Small intestine (tissue), 16 donors: ENCODE data around the gene KRT23. TPM values are rescaled to one million over a fixed set of nuclear protein-coding genes. Genes with fewer than 3 reads are reported as not detected.

ENCODE experiments used
- DNase-seq, 2 donors: peaks; one replicate each; pipeline versions ENCODE4 v3.0.0 to v3.0.0-alpha.2; 2013
- FAIRE-seq: peaks from 2 replicates; lab custom pipeline; 2012; peaks lifted over from hg19 to GRCh38; lab: Jason Lieb, UNC
- H3K27ac ChIP-seq, 3 donors: one replicate each; pipeline ENCODE4 v1.5.1; 2013; ENCODE audit warnings: low read length in 2 of 3, mild to moderate bottlenecking in 2 of 3, control low read depth in 1 of 3, inconsistent platforms in 1 of 3, low read depth in 1 of 3, moderate library complexity in 1 of 3
- H3K27me3 ChIP-seq, 3 donors: one replicate each; pipeline ENCODE4 v1.6.1; 2013; ENCODE audit warnings: low read length in 3 of 3, inconsistent platforms in 1 of 3; ENCODE audit not compliant: control insufficient read depth in 3 of 3, insufficient read depth in 3 of 3
- H3K36me3 ChIP-seq, 3 donors: one replicate each; pipeline ENCODE4 v1.6.1; 2013; ENCODE audit warnings: low read length in 3 of 3, inconsistent platforms in 1 of 3, low read depth in 1 of 3, mild to moderate bottlenecking in 1 of 3, moderate library complexity in 1 of 3; ENCODE audit not compliant: control insufficient read depth in 3 of 3, insufficient read depth in 2 of 3
- H3K4me1 ChIP-seq, 3 donors: one replicate each; pipeline ENCODE4 v1.6.1; 2013; ENCODE audit warnings: low read length in 2 of 3, inconsistent platforms in 1 of 3, low read depth in 1 of 3, mild to moderate bottlenecking in 1 of 3, moderate library complexity in 1 of 3; ENCODE audit not compliant: control insufficient read depth in 3 of 3, insufficient read depth in 2 of 3
- H3K4me3 ChIP-seq, 3 donors: one replicate each; pipeline ENCODE4 v1.5.1; 2013; ENCODE audit warnings: low read length in 3 of 3, control low read depth in 1 of 3, inconsistent platforms in 1 of 3, low read depth in 1 of 3, mild to moderate bottlenecking in 1 of 3, moderate library complexity in 1 of 3
- H3K9me3 ChIP-seq, 2 donors: one replicate each; pipeline ENCODE4 v1.6.1; 2013; ENCODE audit warnings: low read depth in 1 of 2, low read length in 1 of 2; ENCODE audit not compliant: control insufficient read depth in 2 of 2, insufficient read depth in 1 of 2
- WGBS, 3 donors: extraction: QIAGEN DNeasy Blood & Tissue Kit; methylation state at CpG; one replicate each; pipeline ENCODE4 v1.1.7; 2013; 5-methylcytosine and 5-hydroxymethylcytosine counted together
- long read RNA-seq, 10 donors: transcript quantifications; one replicate each; lab custom pipeline, GENCODE V29; 2026
- polyA plus RNA-seq, 4 donors: library from polyadenylated mRNA; stranded (reverse) in 3 of 4; unstranded in 1 of 4; fragments of 200-250 nt in 3 of 4; fragments of 120-200 nt in 1 of 4; gene quantifications; one replicate each; pipeline versions ENCODE4 v1.2.1 to v1.2.3, GENCODE V29; 2013
- donor health status: healthy with polysubstance abuse.
- donor health status: control.
- donor health status: control.
- donor health status: Bipolar disorder and iron deficiency.
- donor health status: healthy.

Gene KRT23
- polyA plus RNA-seq: under 1 TPM in 2 of 4 donors, not detected in 2; 0.66 to 0.82 TPM
- long read RNA-seq, donor 1: 0 reads
- long read RNA-seq, donor 2: 0 reads
- long read RNA-seq, donor 3: 0 reads
- long read RNA-seq, donor 4: 0 reads
- long read RNA-seq, donor 5: 0 reads
- long read RNA-seq, donor 6: 0 reads
- long read RNA-seq, donor 7: 0 reads
- long read RNA-seq, donor 8: 0 reads
- long read RNA-seq, donor 9: 0 reads
- long read RNA-seq, donor 10, partial matches to known transcripts: 7 of 7 reads
- long read RNA-seq, donor 10, other reads (novel, unspliced or antisense): 0 of 7 reads

- no peak within 1 kb of the TSS for H3K27ac ChIP-seq
- H3K27me3 ChIP-seq: no peaks in the 10 kb centered on the region
- 22 to 42% (median 35%) methylated on average over 9 of the region's 9 CpGs for WGBS, 3 donors
Observed at GRCh38 chr17:40937384-40937819, at the start of gene KRT23. Gene KRT23 (minus strand): TSS chr17:40937646. CDS start chr17:40936603, 1,043 bp downstream.

GRCh38 chr17:40986920-40987319, 49.5 kb upstream of the KRT23 start:
- no peak for FAIRE-seq
- WGBS, 3 donors: 56 to 73% (median 61%) methylated on average over 8 of the region's 8 CpGs
- no peak for DNase-seq

More at GRCh38 chr17:40937384-40937819, at the start of gene KRT23:
- H3K36me3 ChIP-seq: no peaks in the 10 kb centered on the region
- no peak for DNase-seq
- peaks cover 0 to 4% (median 0%) of the 10 kb centered on the region in 3 donors for H3K4me1 ChIP-seq
- no peak for FAIRE-seq
- H3K4me3 ChIP-seq: no peak within 1 kb of the TSS
- no peaks in the 10 kb centered on the region for H3K9me3 ChIP-seq

GRCh38 chr17:40984226-40984625, 46.8 kb upstream of the KRT23 start, which contains the start of gene KRT40:
Gene KRT40 (minus strand): TSS chr17:40984326. CDS start chr17:40984273, 53 bp downstream.
- H3K4me3 ChIP-seq: no peak within 1 kb of the TSS
- DNase-seq (no peak), FAIRE-seq (no peak)
- no peak within 1 kb of the TSS for H3K27ac ChIP-seq
- 42 to 46% (median 46%) methylated on average over 3 of the region's 3 CpGs for WGBS, 3 donors
- no peaks in the 10 kb centered on the region for H3K4me1 ChIP-seq
- no peaks in the 10 kb centered on the region for H3K36me3 ChIP-seq
- peaks cover 0 to 2% (median 0%) of the 10 kb centered on the region in 3 donors for H3K27me3 ChIP-seq
- no peaks in the 10 kb centered on the region for H3K9me3 ChIP-seq

More at GRCh38 chr17:40986920-40987319, 49.5 kb upstream of the KRT23 start:
- Histone ChIP-seq H3K27ac (no peak overlapping the region), H3K27me3 (peaks cover 0 to 2% (median 0%) of the 10 kb centered on the region in 3 donors), H3K4me3 (no peak overlapping the region), H3K9me3 (no peaks in the 10 kb centered on the region), H3K4me1 (no peaks in the 10 kb centered on the region), H3K36me3 (no peaks in the 10 kb centered on the region)

- Histone ChIP-seq H3K4me1 (no peaks in the 10 kb centered on the region), H3K27me3 (peaks cover 0 to 4% (median 3%) of the 10 kb centered on the region in 3 donors), H3K4me3 (no peak overlapping the region), H3K27ac (no peak overlapping the region), H3K9me3 (no peaks in the 10 kb centered on the region), H3K36me3 (no peaks in the 10 kb centered on the region)
- DNase-seq (no peak), FAIRE-seq (no peak)
- WGBS, 3 donors: 50 to 71% (median 63%) methylated on average over 5 of the region's 5 CpGs
Observed at GRCh38 chr17:40981115-40981514, 43.7 kb upstream of the KRT23 start.

- no peak overlapping the region for H3K27ac ChIP-seq
- H3K36me3 ChIP-seq: no peaks in the 10 kb centered on the region
- WGBS, 3 donors: 40 to 63% (median 50%) methylated on average over 8 of the region's 8 CpGs
- H3K9me3 ChIP-seq: no peaks in the 10 kb centered on the region
- FAIRE-seq: no peak
- no peak overlapping the region for H3K4me3 ChIP-seq
- no peaks in the 10 kb centered on the region for H3K4me1 ChIP-seq
- no peak for DNase-seq
- peaks cover 0 to 6% (median 3%) of the 10 kb centered on the region in 3 donors for H3K27me3 ChIP-seq
Observed at GRCh38 chr17:40980596-40980995, 43.1 kb upstream of the KRT23 start.

- WGBS, 3 donors: 91 to 94% (median 93%) methylated on average over 3 of the region's 3 CpGs
- Histone ChIP-seq H3K27me3 (peaks cover 0 to 6% (median 3%) of the 10 kb centered on the region in 3 donors), H3K27ac (no peak overlapping the region), H3K9me3 (no peaks in the 10 kb centered on the region), H3K36me3 (no peaks in the 10 kb centered on the region), H3K4me1 (no peaks in the 10 kb centered on the region), H3K4me3 (no peak overlapping the region)
- no peak for DNase-seq
- FAIRE-seq: no peak
Observed at GRCh38 chr17:40980117-40980516, 42.7 kb upstream of the KRT23 start.

GRCh38 chr17:40978575-40979151, 41.2 kb upstream of the KRT23 start:
- Histone ChIP-seq H3K27ac (no peak overlapping the region), H3K27me3 (peaks cover 0 to 6% (median 3%) of the 10 kb centered on the region in 3 donors), H3K4me3 (no peak overlapping the region), H3K36me3 (no peaks in the 10 kb centered on the region), H3K9me3 (no peaks in the 10 kb centered on the region), H3K4me1 (no peaks in the 10 kb centered on the region)
- DNase-seq (no peak), FAIRE-seq (no peak)
- 78 to 89% (median 81%) methylated on average over 13 of the region's 13 CpGs for WGBS, 3 donors

GRCh38 chr17:40975516-40975915, 38.1 kb upstream of the KRT23 start:
- Histone ChIP-seq H3K27me3 (peaks cover 0 to 9% (median 3%) of the 10 kb centered on the region in 3 donors), H3K27ac (no peak overlapping the region), H3K4me1 (no peaks in the 10 kb centered on the region), H3K4me3 (no peak overlapping the region), H3K36me3 (no peaks in the 10 kb centered on the region), H3K9me3 (no peaks in the 10 kb centered on the region)
- FAIRE-seq: no peak
- no peak for DNase-seq
